Omental fat pad (tissue), 4 donors: Measurements from ENCODE around the gene TULP1. TPM values are rescaled to one million over a fixed set of nuclear protein-coding genes. Genes with fewer than 3 reads are reported as not detected.

ENCODE experiments used
- ATAC-seq: fragments of 150-250 bp; one replicate; pipeline ENCODE4 v1.9.1; 2016; ENCODE audit warnings: mild to moderate bottlenecking, moderate library complexity; ENCODE audit not compliant: low FRiP score
- DNase-seq: peaks from one replicate; pipeline ENCODE4 v3.0.0-alpha.2; 2019; ENCODE audit warnings: low spot score
- total RNA-seq, 4 donors: library from RNA; depleted of rRNA; stranded (reverse); fragments of >200 nt; gene quantifications; one replicate each; pipeline ENCODE4 v1.1.0, GENCODE V29; 2016
- TF ChIP-seq, protein P1 (sequence below), 3 donors: fragments of 450-650 bp; IDR thresholded peaks; one replicate each; pipeline ENCODE4 v1.5.1; 2016 to 2017; ENCODE audit warnings: antibody characterized with exemption in 3 of 3, mild to moderate bottlenecking in 3 of 3, moderate library complexity in 2 of 3

TULP1 gene
- total RNA-seq, 4 donors from 2014 or later: 0.28 TPM; not detected in 3

DNA sequence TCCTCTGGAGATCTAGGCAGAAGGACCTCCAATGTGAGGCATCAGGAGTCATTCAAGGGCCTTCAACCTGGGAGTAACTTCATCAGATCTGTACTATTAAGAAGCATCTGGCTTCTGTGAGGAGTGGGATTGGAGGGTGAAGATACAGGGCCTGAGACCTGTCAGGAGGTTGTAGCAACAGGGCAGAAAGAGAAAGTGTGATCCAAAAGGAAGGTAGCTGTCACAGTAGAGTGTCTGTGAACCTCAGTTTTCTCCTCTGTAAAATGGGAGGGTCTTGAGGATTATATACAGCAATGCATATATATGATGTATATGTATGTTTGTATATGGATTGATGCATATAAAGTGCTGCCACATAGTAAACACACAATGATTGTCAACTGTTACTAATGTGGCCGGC lies 47.0 kb downstream of the TULP1 start:
- TF ChIP-seq, protein P1, sequence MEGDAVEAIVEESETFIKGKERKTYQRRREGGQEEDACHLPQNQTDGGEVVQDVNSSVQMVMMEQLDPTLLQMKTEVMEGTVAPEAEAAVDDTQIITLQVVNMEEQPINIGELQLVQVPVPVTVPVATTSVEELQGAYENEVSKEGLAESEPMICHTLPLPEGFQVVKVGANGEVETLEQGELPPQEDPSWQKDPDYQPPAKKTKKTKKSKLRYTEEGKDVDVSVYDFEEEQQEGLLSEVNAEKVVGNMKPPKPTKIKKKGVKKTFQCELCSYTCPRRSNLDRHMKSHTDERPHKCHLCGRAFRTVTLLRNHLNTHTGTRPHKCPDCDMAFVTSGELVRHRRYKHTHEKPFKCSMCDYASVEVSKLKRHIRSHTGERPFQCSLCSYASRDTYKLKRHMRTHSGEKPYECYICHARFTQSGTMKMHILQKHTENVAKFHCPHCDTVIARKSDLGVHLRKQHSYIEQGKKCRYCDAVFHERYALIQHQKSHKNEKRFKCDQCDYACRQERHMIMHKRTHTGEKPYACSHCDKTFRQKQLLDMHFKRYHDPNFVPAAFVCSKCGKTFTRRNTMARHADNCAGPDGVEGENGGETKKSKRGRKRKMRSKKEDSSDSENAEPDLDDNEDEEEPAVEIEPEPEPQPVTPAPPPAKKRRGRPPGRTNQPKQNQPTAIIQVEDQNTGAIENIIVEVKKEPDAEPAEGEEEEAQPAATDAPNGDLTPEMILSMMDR (IDR thresholded peaks at IDR 0.05): no peak

DNA sequence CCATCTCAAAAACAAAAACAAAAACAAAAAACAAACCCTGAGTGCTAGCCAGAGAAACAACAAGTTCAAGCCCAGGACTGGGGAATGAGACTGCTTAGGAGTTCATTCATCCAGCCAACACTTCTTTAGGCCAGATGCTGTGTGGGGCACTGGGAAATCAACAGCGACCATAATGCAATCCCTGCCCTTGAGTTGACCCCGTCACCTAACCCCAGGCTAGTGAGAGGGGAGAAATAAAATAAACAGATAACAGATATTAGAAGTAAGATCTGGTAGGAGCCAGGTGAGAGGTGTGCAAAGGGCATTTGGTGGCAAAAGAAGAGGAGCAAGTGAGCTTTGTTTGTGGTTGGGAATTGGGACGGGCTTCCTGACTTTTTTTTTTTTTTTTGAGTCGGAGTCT lies 49.4 kb downstream of the TULP1 start:
- DNase-seq (no peak), ATAC-seq (no peak)
- TF ChIP-seq, protein P1 (IDR thresholded peaks at IDR 0.05): no peak

More for the DNA sequence above, 47.0 kb downstream of the TULP1 start:
- DNase-seq (no peak), ATAC-seq (no peak)

DNA sequence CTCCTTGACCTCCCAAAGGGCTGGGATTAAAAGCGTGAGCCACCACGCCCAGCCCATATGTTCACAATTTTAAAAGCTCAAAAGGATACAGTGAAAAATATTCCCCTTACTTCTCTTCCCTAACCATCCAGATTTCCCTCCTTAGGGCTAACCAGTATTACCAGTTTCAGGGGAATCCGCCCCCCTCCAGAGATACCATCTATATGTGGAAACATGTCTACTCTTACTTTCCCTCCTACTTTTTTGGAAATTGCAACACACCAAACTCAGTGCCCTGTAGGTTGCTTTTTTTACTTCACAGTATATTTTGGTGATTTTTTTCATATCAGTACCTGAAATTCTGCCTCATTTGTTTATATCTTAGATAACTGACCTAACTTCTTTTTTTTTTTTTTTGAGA lies 51.4 kb downstream of the TULP1 start:
- TF ChIP-seq, protein P1 (IDR thresholded peaks at IDR 0.05): no peak
- DNase-seq (no peak), ATAC-seq (no peak)

- TF ChIP-seq, protein P1 (IDR thresholded peaks at IDR 0.05): no peak
- ATAC-seq: no peak
- DNase-seq: no peak
These were observed 54.8 kb downstream of the TULP1 start for GRCh38 chr6:35457907-35458306.

DNA sequence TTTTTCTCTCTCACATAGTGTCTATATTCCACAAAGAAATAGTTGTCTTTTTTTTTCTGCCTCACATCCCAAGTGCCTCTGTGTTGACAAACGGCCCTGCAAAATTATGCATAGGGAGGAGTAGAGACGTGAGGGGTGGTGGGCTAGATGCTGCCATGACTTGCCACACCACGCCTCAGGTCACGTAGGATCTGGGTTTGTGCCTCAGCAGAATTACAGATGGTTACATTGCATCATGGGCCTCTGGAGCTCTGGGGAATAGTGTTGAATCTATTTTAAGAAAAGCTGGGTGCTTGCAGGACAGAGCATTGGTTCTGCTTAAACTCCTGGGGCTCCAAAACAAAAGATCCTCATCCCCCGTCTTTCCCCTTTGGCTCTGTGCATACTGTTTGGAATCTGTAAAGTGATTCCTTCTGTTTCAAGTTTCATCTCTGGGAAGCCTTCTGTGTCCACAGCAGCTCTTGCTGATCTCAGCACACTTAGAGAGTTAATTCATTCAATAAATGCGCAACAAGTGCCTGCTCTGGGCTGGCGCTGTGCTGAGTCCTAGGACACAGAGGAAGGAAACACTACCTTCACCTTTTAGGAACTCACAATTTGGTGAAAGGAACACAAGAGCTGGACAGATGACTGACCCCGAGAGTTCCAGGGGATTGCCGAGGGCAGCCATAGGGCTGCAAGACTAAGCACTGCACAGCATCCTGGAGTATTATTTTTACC lies 58.1 kb downstream of the TULP1 start:
- ATAC-seq: peak; percentile 13
- TF ChIP-seq, protein P1 (IDR thresholded peaks at IDR 0.05): no peak
- no peak for DNase-seq

GRCh38 chr6:35453236-35453635 lies 59.5 kb downstream of the TULP1 start:
- DNase-seq (no peak), ATAC-seq (no peak)
- TF ChIP-seq, protein P1 (IDR thresholded peaks at IDR 0.05): no peak
